Measurements from ENCODE around the gene PITPNB.

The PITPNB gene

DNA sequence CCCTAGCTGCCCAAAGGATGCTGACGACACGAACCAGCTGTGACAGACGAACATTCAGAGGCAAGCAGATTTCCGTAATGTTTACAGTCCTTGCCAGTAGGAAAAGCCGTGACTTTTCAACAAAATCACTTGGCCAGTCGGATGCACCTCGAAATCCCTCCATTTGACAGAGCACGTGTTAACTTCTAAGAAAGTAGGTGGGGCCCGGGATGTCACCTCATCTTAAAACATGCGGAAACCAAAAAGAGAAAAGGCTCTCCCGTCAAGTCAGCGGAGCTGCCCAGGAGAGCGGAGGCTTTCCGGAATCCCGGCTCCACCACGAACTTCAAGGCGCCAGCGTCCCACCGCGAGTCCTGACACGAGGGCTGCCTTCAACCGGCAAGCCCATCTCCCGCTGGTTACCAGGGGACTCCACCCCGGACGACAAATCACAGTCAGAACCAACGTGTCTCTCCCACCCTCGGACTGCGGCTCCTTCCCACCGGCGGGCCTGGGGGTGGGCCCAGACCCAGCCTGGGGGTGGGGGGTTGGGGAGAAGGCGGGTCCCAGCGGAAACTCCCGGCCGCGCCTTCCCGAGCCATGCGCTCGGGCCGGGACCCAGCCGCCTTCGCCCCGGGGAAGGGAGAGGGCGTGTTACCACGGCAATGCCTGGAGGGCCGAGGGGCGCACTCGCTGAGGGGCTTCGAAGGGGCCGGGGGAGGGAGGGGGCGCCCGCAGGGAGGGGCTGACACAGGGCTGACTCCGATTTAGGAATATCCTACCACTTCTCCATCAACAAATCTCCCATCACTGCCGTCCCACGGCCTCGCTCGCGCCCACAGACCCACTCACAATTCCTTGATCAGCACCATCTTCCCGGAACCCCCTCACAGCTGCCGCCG lies 475 bp downstream of the PITPNB start:
- DNase-seq, result peak; percentile 55

DNA sequence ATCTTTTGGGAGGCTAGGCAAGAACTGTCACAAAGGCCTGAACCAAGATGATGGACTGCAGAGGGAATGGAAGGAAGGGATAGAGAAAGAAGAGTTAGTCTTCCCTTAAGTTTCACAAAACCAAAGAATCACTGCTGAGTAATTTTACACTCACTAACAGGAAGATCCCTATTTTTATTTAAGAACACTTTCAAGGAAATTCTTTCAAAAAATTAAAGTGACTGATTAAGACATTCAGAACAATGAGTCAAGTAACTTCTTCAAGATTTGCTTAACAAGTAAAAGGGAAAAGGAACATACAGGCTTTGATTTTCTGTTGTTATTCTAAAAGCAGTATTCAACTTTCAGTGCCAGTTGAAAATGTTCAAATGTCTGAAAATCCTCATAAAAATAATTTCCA lies 3.1 kb downstream of the PITPNB start:
- no peak for DNase-seq

GRCh38 chr22:27913162-27913741 lies 5.8 kb downstream of the PITPNB start:
- DNase-seq, result no peak

- DNase-seq, result no peak
Measured at GRCh38 chr22:27912101-27912500, 7.0 kb downstream of the PITPNB start.

GRCh38 chr22:27911330-27911729 lies 7.7 kb downstream of the PITPNB start:
- DNase-seq, result no peak

- DNase-seq, result no peak
Measured at GRCh38 chr22:27906241-27906640, 12.8 kb downstream of the PITPNB start.

- DNase-seq, result no peak
Measured at GRCh38 chr22:27905653-27906052, 13.4 kb downstream of the PITPNB start.

- no peak for DNase-seq
Measured at GRCh38 chr22:27903805-27904473, 15.1 kb downstream of the PITPNB start.

- DNase-seq, result no peak
Measured at GRCh38 chr22:27900153-27900552, 18.9 kb downstream of the PITPNB start.

GRCh38 chr22:27896245-27896644 lies 22.8 kb downstream of the PITPNB start:
- no peak for DNase-seq

- DNase-seq, result no peak
Measured at GRCh38 chr22:27895600-27895999, 23.5 kb downstream of the PITPNB start.

- no peak for DNase-seq
Measured at GRCh38 chr22:27892811-27893210, 26.2 kb downstream of the PITPNB start.

DNA sequence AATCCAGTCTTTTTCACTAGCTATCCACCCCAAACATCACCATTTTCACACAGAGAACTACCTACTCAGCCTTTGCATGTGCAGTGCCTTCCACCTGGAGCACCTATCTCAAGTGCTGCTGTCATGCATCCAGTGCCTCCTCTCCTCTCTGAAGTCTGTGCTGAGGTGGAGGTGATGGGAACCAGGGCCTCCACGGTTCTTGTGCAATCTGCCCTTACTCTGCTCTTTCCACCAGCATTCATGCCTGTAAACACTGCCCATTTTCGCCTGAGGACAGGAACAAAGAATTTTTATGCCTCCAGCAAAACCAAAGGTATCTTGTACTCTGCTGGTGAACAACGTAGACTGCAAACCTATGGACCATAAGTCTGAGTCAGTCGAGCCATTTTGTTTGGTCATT lies 27.0 kb downstream of the PITPNB start:
- no peak for DNase-seq

DNA sequence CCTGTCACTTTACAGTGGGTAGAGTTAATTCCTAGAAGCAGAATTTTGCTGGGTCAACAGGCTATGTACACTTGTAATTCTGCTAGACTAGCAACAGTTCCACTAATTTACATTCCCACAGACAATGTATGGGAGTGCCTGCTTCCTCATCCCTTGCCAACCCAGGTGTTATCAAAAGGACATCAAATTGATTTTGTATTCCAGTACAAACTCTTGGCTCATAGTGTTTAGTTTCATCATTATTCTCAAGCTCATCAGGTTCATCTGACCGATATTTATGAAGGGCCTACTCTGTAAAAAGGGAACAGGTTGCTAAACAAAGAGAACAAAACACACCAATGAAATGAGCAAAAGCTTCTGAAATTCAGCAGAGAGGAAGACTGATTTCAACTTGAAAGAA lies 30.7 kb downstream of the PITPNB start:
- no peak for DNase-seq

DNA sequence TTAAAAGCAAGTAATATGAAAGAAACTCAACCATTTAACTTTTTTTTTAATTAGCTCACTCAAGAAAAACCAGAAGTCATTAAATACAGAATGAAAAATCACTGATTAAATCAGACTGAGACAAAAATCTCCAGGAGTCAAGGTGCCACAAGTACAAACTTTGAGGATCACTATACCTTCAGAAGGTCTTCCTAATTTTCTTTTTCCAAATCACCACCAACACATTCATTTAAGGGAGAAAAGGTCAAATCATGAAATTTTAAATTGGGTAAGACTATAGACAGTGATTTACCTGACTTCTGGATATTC lies 32.3 kb downstream of the PITPNB start:
- DNase-seq, result no peak

DNA sequence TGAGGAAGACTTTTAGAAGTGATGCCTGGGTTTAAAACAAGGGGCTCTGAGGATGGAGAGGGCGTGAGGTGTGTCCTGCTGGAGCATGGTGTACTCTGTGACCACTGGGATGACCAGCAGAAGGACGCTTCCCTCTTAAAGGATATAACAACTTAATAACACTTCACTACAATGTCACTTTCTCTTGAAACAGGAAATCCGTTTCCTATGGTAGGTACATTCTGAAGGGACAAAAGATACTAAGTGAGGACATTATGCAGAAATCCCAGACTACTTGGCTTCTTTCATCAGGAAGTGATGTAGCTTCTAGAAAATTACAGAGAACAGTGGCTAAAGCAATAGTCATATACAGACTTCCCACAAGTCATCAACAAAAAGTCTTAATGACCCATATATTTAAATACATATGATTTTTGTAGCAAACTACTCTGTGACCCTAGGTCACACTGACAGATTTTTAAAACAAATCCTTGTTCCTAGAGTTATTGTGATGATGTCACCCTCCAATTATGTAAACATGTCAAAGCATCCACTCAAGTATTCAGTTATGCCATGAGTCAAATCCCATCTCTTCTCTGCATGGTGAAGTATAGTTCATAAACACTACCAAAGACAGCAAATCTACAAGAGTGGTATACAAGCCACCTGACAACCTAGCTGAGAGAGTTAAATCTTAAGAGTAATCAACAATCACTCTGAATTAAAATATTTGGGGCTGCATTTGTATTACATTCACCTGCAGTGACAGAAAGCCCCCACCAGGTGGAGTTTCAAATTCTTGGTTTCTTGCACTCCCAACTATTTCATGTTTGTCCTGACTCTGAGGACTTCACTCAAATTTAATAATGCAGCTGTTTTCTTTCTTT lies 32.8 kb downstream of the PITPNB start:
- peak; percentile 58 for DNase-seq

DNA sequence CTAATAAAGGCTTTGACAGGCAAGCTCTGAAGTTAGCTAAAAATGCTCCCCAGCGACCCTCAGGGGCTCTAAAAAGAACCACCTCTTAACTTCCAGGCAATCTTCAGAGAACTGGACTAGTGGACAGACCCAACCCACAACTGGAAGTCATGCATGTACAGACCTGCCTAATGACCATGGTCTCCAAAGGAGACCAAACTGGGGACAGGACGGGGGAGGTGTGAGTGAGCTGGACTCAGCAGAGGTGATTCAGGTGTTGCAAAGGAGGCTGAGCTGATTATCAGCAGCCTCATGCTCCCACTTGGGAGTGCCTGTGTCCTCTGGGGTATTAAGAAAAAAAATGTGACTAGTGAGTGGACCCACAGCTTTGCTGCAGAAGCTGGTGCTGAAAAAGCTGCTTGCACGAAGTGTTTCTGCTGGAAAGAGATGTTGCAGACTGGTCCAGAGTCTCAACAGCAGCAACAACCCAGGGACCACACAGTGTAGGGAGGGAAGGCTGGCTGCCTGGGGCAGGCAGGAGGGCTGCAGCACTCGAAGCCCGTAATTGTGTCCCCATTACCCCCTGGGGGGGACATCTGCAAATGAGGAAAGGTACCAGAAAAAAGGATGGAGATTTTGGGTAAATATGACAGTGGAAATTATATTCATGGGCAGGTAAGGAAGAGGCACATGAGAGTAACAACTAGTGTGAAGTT lies 35.3 kb downstream of the PITPNB start:
- DNase-seq, result no peak

- no peak for DNase-seq
Measured at GRCh38 chr22:27882507-27883290, 36.4 kb downstream of the PITPNB start.

GRCh38 chr22:27881421-27881820 lies 37.6 kb downstream of the PITPNB start:
- DNase-seq, result no peak

- DNase-seq, result peak; percentile 55
Measured at GRCh38 chr22:27880778-27881394, 38.2 kb downstream of the PITPNB start.

- DNase-seq, result peak; percentile 21
Measured at GRCh38 chr22:27879923-27880322, 39.1 kb downstream of the PITPNB start.
